ENCODE measurements around the gene C6orf47.

- TF ChIP-seq POLR2A (IDR thresholded peaks at IDR 0.05; ENCODE audit: low read depth, low read length) (no peak), POLR2AphosphoS5 (IDR thresholded peaks at IDR 0.05; ENCODE audit: low read depth, low read length) (no peak)
These were observed 33.0 kb upstream of the C6orf47 start for GRCh38 chr6:31693535-31693934.

Data from GM12892 (cell line).